Sigmoid colon (tissue), 4 donors: ENCODE data around the gene A2M.

Experiments
- CTCF ChIP-seq, 4 experiments: fragments of 450-650 bp in 3 of 4; fragments of 200-600 bp in 1 of 4; IDR thresholded peaks; one replicate each; pipeline ENCODE4 v1.5.1; 2016 to 2019; ENCODE audit warnings: antibody characterized with exemption in 4 of 4, mild to moderate bottlenecking in 3 of 4, moderate library complexity in 2 of 4
- EP300 ChIP-seq, 4 donors: sonication (generic); formaldehyde crosslinking; IDR thresholded peaks; one replicate each; pipeline ENCODE4 v1.6.1; 2017; ENCODE audit warnings: antibody characterized with exemption in 4 of 4
- POLR2A ChIP-seq, 2 donors: fragments of 450-650 bp; IDR thresholded peaks; one replicate each; pipeline ENCODE4 v1.6.1; 2016; ENCODE audit warnings: antibody characterized with exemption in 2 of 2, mild to moderate bottlenecking in 2 of 2, moderate library complexity in 2 of 2
- POLR2AphosphoS5 ChIP-seq, 4 donors: sonication (generic); formaldehyde crosslinking; IDR thresholded peaks; one replicate each; pipeline ENCODE4 v1.6.1; 2017; ENCODE audit warnings: antibody characterized with exemption in 4 of 4

- TF ChIP-seq CTCF (IDR thresholded peaks at IDR 0.05), result peak; percentile 46 to 73 (median 52)
- no peak for TF ChIP-seq POLR2AphosphoS5 (IDR thresholded peaks at IDR 0.05)
- no peak for TF ChIP-seq POLR2A (IDR thresholded peaks at IDR 0.05)
- no peak for TF ChIP-seq EP300 (IDR thresholded peaks at IDR 0.05)
Measured at GRCh38 chr12:9039397-9039977, 76.2 kb downstream of the A2M start.
